Measurements from ENCODE around the gene TMEM120B.

The TMEM120B gene

DNA sequence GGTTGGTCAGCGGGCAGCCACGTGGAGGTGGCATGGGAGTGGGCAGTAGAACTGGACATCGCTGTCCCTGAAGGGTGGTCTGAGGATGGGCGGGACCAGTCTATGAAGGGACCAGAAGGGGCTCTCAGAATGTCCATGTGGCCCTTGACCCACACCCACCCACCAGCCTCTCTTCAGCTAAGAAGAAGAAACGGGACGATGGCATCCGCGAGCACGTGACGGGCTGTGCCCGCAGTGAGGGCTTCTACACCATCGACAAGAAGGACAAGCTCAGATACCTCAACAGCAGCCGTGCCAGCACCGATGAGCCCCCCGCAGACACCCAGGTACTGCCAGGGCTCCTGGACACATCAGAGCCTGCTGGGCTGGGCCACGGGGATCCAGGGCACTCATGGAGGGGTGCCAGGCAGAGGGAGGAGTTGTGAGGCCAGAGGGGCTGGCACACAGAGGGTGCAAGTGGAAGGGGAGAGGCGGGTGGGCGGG lies 112.5 kb downstream of the TMEM120B start:
- TF ChIP-seq, protein P1, sequence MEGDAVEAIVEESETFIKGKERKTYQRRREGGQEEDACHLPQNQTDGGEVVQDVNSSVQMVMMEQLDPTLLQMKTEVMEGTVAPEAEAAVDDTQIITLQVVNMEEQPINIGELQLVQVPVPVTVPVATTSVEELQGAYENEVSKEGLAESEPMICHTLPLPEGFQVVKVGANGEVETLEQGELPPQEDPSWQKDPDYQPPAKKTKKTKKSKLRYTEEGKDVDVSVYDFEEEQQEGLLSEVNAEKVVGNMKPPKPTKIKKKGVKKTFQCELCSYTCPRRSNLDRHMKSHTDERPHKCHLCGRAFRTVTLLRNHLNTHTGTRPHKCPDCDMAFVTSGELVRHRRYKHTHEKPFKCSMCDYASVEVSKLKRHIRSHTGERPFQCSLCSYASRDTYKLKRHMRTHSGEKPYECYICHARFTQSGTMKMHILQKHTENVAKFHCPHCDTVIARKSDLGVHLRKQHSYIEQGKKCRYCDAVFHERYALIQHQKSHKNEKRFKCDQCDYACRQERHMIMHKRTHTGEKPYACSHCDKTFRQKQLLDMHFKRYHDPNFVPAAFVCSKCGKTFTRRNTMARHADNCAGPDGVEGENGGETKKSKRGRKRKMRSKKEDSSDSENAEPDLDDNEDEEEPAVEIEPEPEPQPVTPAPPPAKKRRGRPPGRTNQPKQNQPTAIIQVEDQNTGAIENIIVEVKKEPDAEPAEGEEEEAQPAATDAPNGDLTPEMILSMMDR (IDR thresholded peaks at IDR 0.05; ENCODE audit: low read depth, low read length): no peak
- DNase-seq (ENCODE audit: low read depth in 2 of 2): no peak
- H3K4me3 ChIP-seq (replicated peaks in 1 of 2; ENCODE audit: low read depth in 2 of 2, low read length in 2 of 2): no peak overlapping the region

DNA sequence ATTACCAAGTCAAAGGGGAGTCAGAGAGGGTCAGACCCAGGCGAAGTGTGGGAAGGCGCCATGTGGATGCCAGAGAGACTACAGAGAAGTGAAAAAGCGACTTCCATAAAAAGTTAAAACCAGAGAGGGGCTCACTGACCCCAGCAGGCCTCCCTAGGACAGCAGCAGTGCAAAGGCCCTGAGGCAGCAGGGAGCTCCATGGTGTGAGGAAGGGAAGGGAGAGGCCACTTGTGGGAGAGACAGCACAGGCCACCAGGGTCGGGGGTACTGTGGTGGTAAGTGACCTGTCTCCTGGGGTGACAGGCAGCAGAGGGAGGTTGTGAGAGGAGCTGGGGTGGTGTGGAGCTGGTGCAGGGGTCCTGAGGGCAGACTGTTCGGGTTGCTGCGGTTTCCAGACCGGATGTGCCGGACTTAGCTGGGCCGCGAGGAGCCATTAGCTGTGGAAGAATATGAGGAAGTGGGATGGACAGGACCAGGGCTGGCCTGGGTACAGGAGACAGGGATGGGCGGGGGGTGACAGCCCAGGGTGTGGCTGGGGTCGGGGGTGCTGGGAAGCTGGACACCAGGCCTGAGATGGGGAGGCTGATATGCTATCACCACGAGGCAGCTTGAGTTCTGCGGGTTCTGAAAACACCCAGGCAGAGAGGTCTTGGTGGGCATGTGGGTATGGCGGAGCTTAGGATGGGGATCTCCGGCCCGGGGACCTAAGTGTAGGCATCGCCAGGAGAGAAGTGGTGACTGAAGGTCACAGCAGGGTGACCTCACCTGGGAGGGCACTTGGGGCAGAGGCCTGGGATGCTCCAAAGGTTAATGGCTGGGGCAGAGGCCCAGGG lies 114.0 kb downstream of the TMEM120B start:
- TF ChIP-seq, protein P1 (IDR thresholded peaks at IDR 0.05; ENCODE audit: low read depth, low read length): no peak
- no peak overlapping the region for H3K4me3 ChIP-seq (replicated peaks in 1 of 2; ENCODE audit: low read depth in 2 of 2, low read length in 2 of 2)
- no peak for DNase-seq (ENCODE audit: low read depth in 2 of 2)

DNA sequence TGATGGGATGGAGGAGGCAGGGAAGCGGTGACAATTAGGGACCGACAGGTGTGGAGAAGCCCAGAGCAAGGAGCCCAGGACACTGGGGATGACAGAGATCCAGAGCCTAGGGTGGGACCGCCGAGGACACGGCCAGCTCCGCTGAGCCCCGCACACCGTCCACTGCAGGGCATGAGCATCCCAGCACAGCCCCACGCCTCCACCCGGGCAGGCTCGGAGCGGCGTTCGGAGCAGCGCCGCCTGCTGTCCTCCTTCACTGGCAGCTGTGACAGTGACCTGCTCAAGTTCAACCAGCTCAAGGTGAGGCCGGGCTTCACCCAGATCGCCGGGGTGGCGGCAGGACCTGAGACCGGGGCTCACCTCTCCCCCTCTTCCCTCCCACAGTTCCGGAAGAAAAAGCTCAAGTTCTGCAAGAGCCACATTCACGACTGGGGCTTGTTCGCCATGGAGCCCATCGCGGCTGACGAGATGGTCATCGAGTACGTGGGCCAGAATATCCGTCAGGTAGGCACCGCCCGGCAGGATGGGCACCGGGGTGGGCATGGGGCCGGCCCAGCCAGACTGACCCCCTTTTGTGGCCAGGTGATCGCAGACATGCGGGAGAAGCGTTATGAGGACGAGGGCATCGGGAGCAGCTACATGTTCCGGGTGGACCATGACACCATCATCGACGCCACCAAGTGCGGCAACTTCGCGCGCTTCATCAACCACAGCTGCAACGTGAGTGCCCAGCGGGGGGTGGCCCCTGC lies 115.0 kb downstream of the TMEM120B start:
- H3K4me3 ChIP-seq (replicated peaks in 1 of 2; ENCODE audit: low read depth in 2 of 2, low read length in 2 of 2): no peak overlapping the region
- no peak for DNase-seq (ENCODE audit: low read depth in 2 of 2)
- TF ChIP-seq, protein P1 (IDR thresholded peaks at IDR 0.05; ENCODE audit: low read depth, low read length): no peak

DNA sequence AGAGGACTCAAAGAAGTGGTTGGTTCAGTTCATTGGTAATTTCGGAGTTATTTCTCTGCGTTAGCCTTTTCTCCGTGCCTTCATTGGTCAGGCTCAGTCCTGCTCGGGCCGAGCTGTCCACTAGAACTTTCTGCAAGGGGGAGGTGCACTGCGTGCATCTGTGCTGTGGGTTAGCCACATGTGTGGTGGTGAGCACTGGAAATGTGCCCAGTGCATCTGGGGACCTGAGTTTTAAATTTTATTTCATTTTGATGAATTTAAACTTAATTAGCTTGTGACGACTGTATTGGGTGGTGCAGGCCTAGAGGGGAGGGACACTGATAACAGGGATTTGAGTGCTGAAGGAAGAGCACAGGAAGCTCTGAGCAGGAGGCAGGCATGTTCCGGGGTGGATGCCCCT lies 115.8 kb downstream of the TMEM120B start:
- H3K4me3 ChIP-seq (replicated peaks in 1 of 2; ENCODE audit: low read depth in 2 of 2, low read length in 2 of 2): no peak overlapping the region
- TF ChIP-seq, protein P1 (IDR thresholded peaks at IDR 0.05; ENCODE audit: low read depth, low read length): no peak
- DNase-seq (ENCODE audit: low read depth in 2 of 2): no peak

DNA sequence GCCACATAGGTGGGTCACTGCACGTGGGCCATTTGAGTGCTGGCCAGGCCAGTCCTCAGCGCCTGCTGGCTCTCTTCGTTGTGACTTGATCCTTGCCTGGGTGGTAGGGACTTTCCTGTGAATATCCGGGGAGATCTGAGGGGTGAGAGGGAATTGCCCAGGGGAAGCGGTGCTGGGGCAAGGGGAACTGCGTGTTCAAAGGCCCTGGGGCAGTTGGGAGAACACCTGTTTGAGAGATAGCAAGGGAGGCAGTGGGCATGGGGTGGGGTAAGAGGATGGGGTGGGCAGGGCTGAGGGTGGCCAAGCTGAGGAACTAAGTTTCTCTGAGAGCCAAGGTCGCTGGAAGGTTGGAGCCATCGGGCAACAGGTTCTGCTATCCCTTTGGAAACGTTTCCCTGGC lies 116.3 kb downstream of the TMEM120B start:
- DNase-seq (ENCODE audit: low read depth in 2 of 2): no peak
- TF ChIP-seq, protein P1 (IDR thresholded peaks at IDR 0.05; ENCODE audit: low read depth, low read length): no peak
- no peak overlapping the region for H3K4me3 ChIP-seq (replicated peaks in 1 of 2; ENCODE audit: low read depth in 2 of 2, low read length in 2 of 2)

DNA sequence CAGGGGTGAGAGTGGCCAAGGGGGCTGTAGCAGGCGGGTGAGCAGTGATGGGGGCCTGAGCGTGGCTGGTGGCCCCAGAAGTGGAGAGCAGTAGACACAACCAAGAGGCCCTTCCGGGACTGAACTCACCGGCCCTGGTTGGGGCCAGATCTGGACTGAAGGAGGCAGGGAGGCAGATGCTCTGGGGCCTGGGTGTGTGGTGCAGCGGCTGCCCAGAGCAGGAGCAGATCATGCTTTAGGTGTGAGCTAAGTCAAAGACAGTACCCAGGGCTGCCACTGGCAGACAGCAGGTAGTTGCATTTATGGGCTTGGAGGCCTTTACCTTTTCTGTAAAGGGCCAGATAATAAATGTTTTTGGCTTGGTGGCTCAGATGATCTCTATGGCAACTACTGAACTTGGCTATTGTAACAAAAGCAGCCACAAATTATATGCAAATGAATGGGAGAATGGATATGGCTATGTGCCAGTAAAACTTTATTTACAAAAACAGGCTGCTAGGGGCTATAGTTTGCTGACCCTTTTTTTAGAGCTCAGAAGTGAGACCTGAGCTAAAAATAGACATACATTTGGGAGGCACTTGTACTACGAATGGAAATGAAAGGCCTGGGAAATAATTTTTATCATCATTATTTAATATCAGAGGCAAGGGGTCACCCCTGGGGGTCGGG lies 116.8 kb downstream of the TMEM120B start:
- no peak for DNase-seq (ENCODE audit: low read depth in 2 of 2)
- H3K4me3 ChIP-seq (replicated peaks in 1 of 2; ENCODE audit: low read depth in 2 of 2, low read length in 2 of 2): no peak overlapping the region
- TF ChIP-seq, protein P1 (IDR thresholded peaks at IDR 0.05; ENCODE audit: low read depth, low read length): no peak
